Stomach (tissue), 4 donors: ENCODE data around the gene TLL2.

ENCODE experiments used
- EP300 ChIP-seq: sonication (generic); formaldehyde crosslinking; IDR thresholded peaks from one replicate; pipeline ENCODE4 v1.6.1; 2017; ENCODE audit warnings: antibody characterized with exemption
- TF ChIP-seq, protein P1 (sequence below), 7 experiments: fragments of 450-650 bp in 4 of 7; fragments of 200-600 bp in 3 of 7; sonication (generic) in 3 of 7; IDR thresholded peaks; one replicate each; pipeline ENCODE4 v1.5.1; 2016 to 2019; ENCODE audit warnings: antibody characterized with exemption in 7 of 7, control low read depth in 2 of 7, mild to moderate bottlenecking in 1 of 7

DNA sequence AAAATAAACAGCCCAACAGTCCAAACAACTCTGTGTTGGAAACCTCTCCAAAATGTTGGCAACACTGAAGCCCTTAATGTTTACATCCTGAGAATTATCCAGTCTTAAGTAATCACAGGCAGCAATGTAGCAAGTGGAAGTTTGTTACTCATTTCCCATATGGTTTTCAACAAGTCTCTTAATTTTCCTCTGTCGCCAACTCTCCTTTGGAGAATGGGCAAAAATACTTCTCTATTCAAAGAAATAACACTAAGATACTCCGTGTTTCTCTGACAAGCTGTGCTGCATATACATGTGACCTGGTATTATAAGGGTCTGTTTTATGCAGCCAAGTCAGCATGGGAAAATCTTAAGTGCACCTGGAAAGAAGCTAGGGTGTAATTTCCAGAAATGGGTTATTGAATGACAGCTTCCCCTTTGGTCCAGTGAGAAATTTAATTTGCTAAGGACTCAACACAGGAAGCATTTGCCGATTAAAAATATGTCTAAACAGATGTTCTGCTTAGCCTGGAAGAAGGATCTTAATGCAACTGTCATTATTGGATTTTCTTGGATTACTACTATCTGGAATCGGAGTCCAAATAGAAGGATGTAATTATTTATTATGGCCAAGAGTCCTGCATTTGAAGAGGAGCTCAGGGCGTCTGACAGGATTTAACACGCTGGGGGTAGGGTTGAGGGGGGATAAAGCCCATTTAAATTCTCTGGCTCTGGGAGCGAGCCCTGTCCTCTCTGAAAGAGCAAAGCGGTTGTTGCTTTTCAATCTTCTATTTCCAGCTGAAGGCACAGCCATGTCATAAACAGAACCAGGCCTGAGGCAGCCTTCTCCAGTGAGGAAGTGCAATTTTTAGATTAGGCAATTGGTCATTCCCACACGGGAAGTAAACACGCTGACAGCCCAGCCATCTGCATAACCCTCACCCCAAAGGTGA lies 73.1 kb downstream of the TLL2 start:
- TF ChIP-seq, protein P1, sequence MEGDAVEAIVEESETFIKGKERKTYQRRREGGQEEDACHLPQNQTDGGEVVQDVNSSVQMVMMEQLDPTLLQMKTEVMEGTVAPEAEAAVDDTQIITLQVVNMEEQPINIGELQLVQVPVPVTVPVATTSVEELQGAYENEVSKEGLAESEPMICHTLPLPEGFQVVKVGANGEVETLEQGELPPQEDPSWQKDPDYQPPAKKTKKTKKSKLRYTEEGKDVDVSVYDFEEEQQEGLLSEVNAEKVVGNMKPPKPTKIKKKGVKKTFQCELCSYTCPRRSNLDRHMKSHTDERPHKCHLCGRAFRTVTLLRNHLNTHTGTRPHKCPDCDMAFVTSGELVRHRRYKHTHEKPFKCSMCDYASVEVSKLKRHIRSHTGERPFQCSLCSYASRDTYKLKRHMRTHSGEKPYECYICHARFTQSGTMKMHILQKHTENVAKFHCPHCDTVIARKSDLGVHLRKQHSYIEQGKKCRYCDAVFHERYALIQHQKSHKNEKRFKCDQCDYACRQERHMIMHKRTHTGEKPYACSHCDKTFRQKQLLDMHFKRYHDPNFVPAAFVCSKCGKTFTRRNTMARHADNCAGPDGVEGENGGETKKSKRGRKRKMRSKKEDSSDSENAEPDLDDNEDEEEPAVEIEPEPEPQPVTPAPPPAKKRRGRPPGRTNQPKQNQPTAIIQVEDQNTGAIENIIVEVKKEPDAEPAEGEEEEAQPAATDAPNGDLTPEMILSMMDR (IDR thresholded peaks at IDR 0.05), result no peak
- TF ChIP-seq EP300, result no peak
